ENCODE measurements around the gene ADGRG6.

- TF ChIP-seq, protein P1, sequence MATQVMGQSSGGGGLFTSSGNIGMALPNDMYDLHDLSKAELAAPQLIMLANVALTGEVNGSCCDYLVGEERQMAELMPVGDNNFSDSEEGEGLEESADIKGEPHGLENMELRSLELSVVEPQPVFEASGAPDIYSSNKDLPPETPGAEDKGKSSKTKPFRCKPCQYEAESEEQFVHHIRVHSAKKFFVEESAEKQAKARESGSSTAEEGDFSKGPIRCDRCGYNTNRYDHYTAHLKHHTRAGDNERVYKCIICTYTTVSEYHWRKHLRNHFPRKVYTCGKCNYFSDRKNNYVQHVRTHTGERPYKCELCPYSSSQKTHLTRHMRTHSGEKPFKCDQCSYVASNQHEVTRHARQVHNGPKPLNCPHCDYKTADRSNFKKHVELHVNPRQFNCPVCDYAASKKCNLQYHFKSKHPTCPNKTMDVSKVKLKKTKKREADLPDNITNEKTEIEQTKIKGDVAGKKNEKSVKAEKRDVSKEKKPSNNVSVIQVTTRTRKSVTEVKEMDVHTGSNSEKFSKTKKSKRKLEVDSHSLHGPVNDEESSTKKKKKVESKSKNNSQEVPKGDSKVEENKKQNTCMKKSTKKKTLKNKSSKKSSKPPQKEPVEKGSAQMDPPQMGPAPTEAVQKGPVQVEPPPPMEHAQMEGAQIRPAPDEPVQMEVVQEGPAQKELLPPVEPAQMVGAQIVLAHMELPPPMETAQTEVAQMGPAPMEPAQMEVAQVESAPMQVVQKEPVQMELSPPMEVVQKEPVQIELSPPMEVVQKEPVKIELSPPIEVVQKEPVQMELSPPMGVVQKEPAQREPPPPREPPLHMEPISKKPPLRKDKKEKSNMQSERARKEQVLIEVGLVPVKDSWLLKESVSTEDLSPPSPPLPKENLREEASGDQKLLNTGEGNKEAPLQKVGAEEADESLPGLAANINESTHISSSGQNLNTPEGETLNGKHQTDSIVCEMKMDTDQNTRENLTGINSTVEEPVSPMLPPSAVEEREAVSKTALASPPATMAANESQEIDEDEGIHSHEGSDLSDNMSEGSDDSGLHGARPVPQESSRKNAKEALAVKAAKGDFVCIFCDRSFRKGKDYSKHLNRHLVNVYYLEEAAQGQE (IDR thresholded peaks at IDR 0.05; ENCODE audit: insufficient read depth in 1 of 2, low read depth in 2 of 2, low read length in 2 of 2), result no peak
- TF ChIP-seq TAF1 (IDR thresholded peaks at IDR 0.05; ENCODE audit: borderline replicate concordance, insufficient read depth, low read length), result no peak
- no peak for TF ChIP-seq SIN3A (IDR thresholded peaks at IDR 0.05; ENCODE audit: borderline replicate concordance, insufficient read depth, low read length)
- no peak for TF ChIP-seq POLR2AphosphoS5 (IDR thresholded peaks at IDR 0.05; ENCODE audit: low read depth, low read length)
- TF ChIP-seq FOXP2 (optimal IDR thresholded peaks at IDR 0.05; ENCODE audit: borderline replicate concordance, extremely low read depth, extremely low read length, insufficient read depth), result no peak
Measured at GRCh38 chr6:142279350-142280180, 22.2 kb upstream of the ADGRG6 start.
